ENCODE measurements around the gene MED29.

Gene MED29

GRCh38 chr19:39407660-39408391 lies 16.6 kb downstream of the MED29 start:
- no peak for TF ChIP-seq SIN3A (IDR thresholded peaks at IDR 0.05; ENCODE audit: borderline replicate concordance, insufficient read depth, low read length)
- no peak for TF ChIP-seq REST (IDR thresholded peaks at IDR 0.05; ENCODE audit: insufficient read depth in 1 of 2, low read depth in 2 of 2, low read length in 2 of 2)
- TF ChIP-seq TAF1 (IDR thresholded peaks at IDR 0.05; ENCODE audit: borderline replicate concordance, insufficient read depth, low read length), result no peak
- no peak for TF ChIP-seq FOXP2 (optimal IDR thresholded peaks at IDR 0.05; ENCODE audit: borderline replicate concordance, extremely low read depth, extremely low read length, insufficient read depth)
- TF ChIP-seq POLR2AphosphoS5 (IDR thresholded peaks at IDR 0.05; ENCODE audit: low read depth, low read length), result no peak

- TF ChIP-seq SIN3A (IDR thresholded peaks at IDR 0.05; ENCODE audit: borderline replicate concordance, insufficient read depth, low read length), result no peak
- TF ChIP-seq TAF1 (IDR thresholded peaks at IDR 0.05; ENCODE audit: borderline replicate concordance, insufficient read depth, low read length), result no peak
- no peak for TF ChIP-seq POLR2AphosphoS5 (IDR thresholded peaks at IDR 0.05; ENCODE audit: low read depth, low read length)
- no peak for TF ChIP-seq FOXP2 (optimal IDR thresholded peaks at IDR 0.05; ENCODE audit: borderline replicate concordance, extremely low read depth, extremely low read length, insufficient read depth)
- no peak for TF ChIP-seq REST (IDR thresholded peaks at IDR 0.05; ENCODE audit: insufficient read depth in 1 of 2, low read depth in 2 of 2, low read length in 2 of 2)
Observed at GRCh38 chr19:39408392-39409207, 17.4 kb downstream of the MED29 start.

- TF ChIP-seq FOXP2 (optimal IDR thresholded peaks at IDR 0.05; ENCODE audit: borderline replicate concordance, extremely low read depth, extremely low read length, insufficient read depth) (no peak), REST (IDR thresholded peaks at IDR 0.05; ENCODE audit: insufficient read depth in 1 of 2, low read depth in 2 of 2, low read length in 2 of 2) (no peak)
Observed at GRCh38 chr19:39409208-39410016, 18.2 kb downstream of the MED29 start.

GRCh38 chr19:39410017-39410830 lies 19.0 kb downstream of the MED29 start:
- no peak for TF ChIP-seq TAF1 (IDR thresholded peaks at IDR 0.05; ENCODE audit: borderline replicate concordance, insufficient read depth, low read length)
- TF ChIP-seq REST (IDR thresholded peaks at IDR 0.05; ENCODE audit: insufficient read depth in 1 of 2, low read depth in 2 of 2, low read length in 2 of 2), result no peak
- no peak for TF ChIP-seq FOXP2 (optimal IDR thresholded peaks at IDR 0.05; ENCODE audit: borderline replicate concordance, extremely low read depth, extremely low read length, insufficient read depth)
- TF ChIP-seq POLR2AphosphoS5 (IDR thresholded peaks at IDR 0.05; ENCODE audit: low read depth, low read length), result no peak
- no peak for TF ChIP-seq SIN3A (IDR thresholded peaks at IDR 0.05; ENCODE audit: borderline replicate concordance, insufficient read depth, low read length)
